HepG2 (cell line): ENCODE measurements around the gene ZNF547. TPM values are rescaled to one million over a fixed set of nuclear protein-coding genes. Genes with fewer than 3 reads are reported as not detected.

Experiments used
- ARNT2 ChIP-seq: sonication (generic); formaldehyde crosslinking; IDR thresholded peaks from 2 replicates; pipeline ENCODE4 v1.8.0; 2022; ENCODE audit warnings: mild to moderate bottlenecking, low read depth, missing genetic modification reagents, moderate library complexity
- ELF1 ChIP-seq: sonication (generic); formaldehyde crosslinking; IDR thresholded peaks from 2 replicates; pipeline ENCODE4 v1.4.0; 2020; ENCODE audit warnings: missing genetic modification reagents
- HNRNPLL ChIP-seq: fragments of 200-400 bp; formaldehyde crosslinking; IDR thresholded peaks from 2 replicates; pipeline ENCODE4 v1.6.1; 2017; ENCODE audit warnings: mild to moderate bottlenecking, low read depth, low read length; ENCODE audit not compliant: poor library complexity, severe bottlenecking
- IKZF1 ChIP-seq: fragments of 450-650 bp; IDR thresholded peaks from 2 replicates; pipeline ENCODE4 v1.7.1; 2016
- LBX2 ChIP-seq: sonication (generic); formaldehyde crosslinking; IDR thresholded peaks from 2 replicates; pipeline ENCODE4 v1.5.0; 2020; ENCODE audit warnings: missing genetic modification reagents, mild to moderate bottlenecking, borderline replicate concordance
- MAFG ChIP-seq: sonication (generic); formaldehyde crosslinking; IDR thresholded peaks from 2 replicates; pipeline ENCODE4 v1.5.1; 2020; ENCODE audit warnings: mild to moderate bottlenecking, missing genetic modification reagents
- MTF1 ChIP-seq: sonication (generic); formaldehyde crosslinking; IDR thresholded peaks from 2 replicates; pipeline ENCODE4 v1.5.0; 2020; ENCODE audit warnings: missing genetic modification reagents
- NFE2L1 ChIP-seq: sonication (generic); formaldehyde crosslinking; IDR thresholded peaks from 2 replicates; pipeline ENCODE4 v1.4.0; 2020; ENCODE audit warnings: missing genetic modification reagents, mild to moderate bottlenecking, borderline replicate concordance
- NFIB ChIP-seq: sonication (generic); formaldehyde crosslinking; IDR thresholded peaks from 2 replicates; pipeline ENCODE4 v1.9.0; 2021; ENCODE audit warnings: missing genetic modification reagents, mild to moderate bottlenecking, borderline replicate concordance
- POLR2AphosphoS2 ChIP-seq: IDR thresholded peaks from 2 replicates; pipeline ENCODE4 v1.6.1; 2011; ENCODE audit warnings: low read depth, low read length, improper control_type of control experiment
- PTBP1 ChIP-seq: fragments of 200-400 bp; formaldehyde crosslinking; IDR thresholded peaks from 2 replicates; pipeline ENCODE4 v1.6.1; 2018; ENCODE audit warnings: low read length, low read depth; ENCODE audit not compliant: poor library complexity, severe bottlenecking
- REPIN1 ChIP-seq: sonication (generic); formaldehyde crosslinking; IDR thresholded peaks from 2 replicates; pipeline ENCODE4 v1.8.0; 2022; ENCODE audit warnings: missing genetic modification reagents, low read depth, mild to moderate bottlenecking, borderline replicate concordance
- SAFB2 ChIP-seq: sonication (generic); formaldehyde crosslinking; IDR thresholded peaks from 2 replicates; pipeline ENCODE4 v1.5.1; 2020; ENCODE audit warnings: missing genetic modification reagents, low read depth, mild to moderate bottlenecking, borderline replicate concordance
- SKI ChIP-seq: fragments of 450-650 bp; IDR thresholded peaks from one replicate; pipeline ENCODE4 v1.6.1; 2018; ENCODE audit warnings: mild to moderate bottlenecking; ENCODE audit not compliant: partially characterized antibody
- THAP11 ChIP-seq: IDR thresholded peaks from 2 replicates; pipeline ENCODE4 v1.6.1; 2016; ENCODE audit warnings: missing biosample characterization, missing genetic modification reagents
- TRAFD1 ChIP-seq: sonication (generic); formaldehyde crosslinking; IDR thresholded peaks from 2 replicates; pipeline ENCODE4 v1.5.1; 2020; ENCODE audit warnings: missing genetic modification reagents, mild to moderate bottlenecking, borderline replicate concordance
- ZIK1 ChIP-seq: sonication (generic); formaldehyde crosslinking; IDR thresholded peaks from 2 replicates; pipeline ENCODE4 v1.5.0; 2020; ENCODE audit warnings: mild to moderate bottlenecking, low read depth, missing genetic modification reagents, borderline replicate concordance
- ZNF329 ChIP-seq: sonication (generic); formaldehyde crosslinking; IDR thresholded peaks from 2 replicates; pipeline ENCODE4 v1.9.0; 2021; ENCODE audit warnings: low read depth, mild to moderate bottlenecking, missing genetic modification reagents
- ZNF367 ChIP-seq: sonication (generic); formaldehyde crosslinking; IDR thresholded peaks from 2 replicates; pipeline ENCODE4 v1.4.0; 2020; ENCODE audit warnings: missing genetic modification reagents, borderline replicate concordance
- ZNF431 ChIP-seq: sonication (generic); formaldehyde crosslinking; IDR thresholded peaks from 2 replicates; pipeline ENCODE4 v1.9.0; 2022; ENCODE audit warnings: missing genetic modification reagents, low read depth, mild to moderate bottlenecking, borderline replicate concordance
- ZNF577 ChIP-seq: sonication (generic); formaldehyde crosslinking; IDR thresholded peaks from 2 replicates; pipeline ENCODE4 v1.4.0; 2020; ENCODE audit warnings: mild to moderate bottlenecking, low read depth, missing genetic modification reagents, borderline replicate concordance
- ZNF598 ChIP-seq: sonication (generic); formaldehyde crosslinking; IDR thresholded peaks from 2 replicates; pipeline ENCODE4 v1.5.1; 2020; ENCODE audit warnings: mild to moderate bottlenecking, missing genetic modification reagents, borderline replicate concordance
- ZNF644 ChIP-seq: IDR thresholded peaks from 2 replicates; pipeline ENCODE4 v1.6.1; 2016; ENCODE audit warnings: low read depth
- ZNF720 ChIP-seq: sonication (generic); formaldehyde crosslinking; IDR thresholded peaks from 2 replicates; pipeline ENCODE4 v1.4.0; 2020; ENCODE audit warnings: missing genetic modification reagents
- polyA plus RNA-seq, 8 experiments: library from polyadenylated mRNA; depleted of rRNA in 3 of 8; stranded (reverse) in 7 of 8; unstranded in 1 of 8; fragments of >200 nt; fragmentation: Illumina TruSeq in 4 of 8; extraction: Trizol in 4 of 8; gene quantifications; 2 replicates each; pipeline versions ENCODE4 v1.2.1 to v1.2.3, GENCODE V29; 2011 to 2016; ENCODE audit warnings: low read depth in 4 of 8, missing spikeins in 1 of 8, mixed read lengths in 1 of 8; ENCODE audit not compliant: insufficient read depth in 1 of 8
- total RNA-seq, 5 experiments: library from RNA; depleted of rRNA; stranded (reverse); fragments of >200 nt; fragmentation: Illumina TruSeq; extraction: Trizol; gene quantifications; 2 replicates each; pipeline ENCODE4 v1.2.3, GENCODE V29; 2016; ENCODE audit warnings: low read depth in 1 of 5

ZNF547 gene
- total and polyA plus RNA-seq, 2 of the 13 experiments (the other 11 are each of a cell fraction or from before 2014, with no cell fraction given), result 2.0 to 2.6 TPM

- no peak for TF ChIP-seq REPIN1 (CRISPR knock-in tag)
- TF ChIP-seq ZNF329 (CRISPR knock-in tag), result no peak
- TF ChIP-seq ZNF598, result no peak
- no peak for TF ChIP-seq ZNF431 (CRISPR knock-in tag)
- TF ChIP-seq ZNF367 (CRISPR knock-in tag), result no peak
- TF ChIP-seq ZNF577 (CRISPR knock-in tag), result no peak
- peak; percentile 68 for TF ChIP-seq HNRNPLL
- no peak for TF ChIP-seq IKZF1
- TF ChIP-seq LBX2, result no peak
- no peak for TF ChIP-seq PTBP1
- peak; percentile 38; the same call in 1 of the 2 replicates for TF ChIP-seq ZIK1 (CRISPR knock-in tag)
- TF ChIP-seq ZNF644 (CRISPR knock-in tag), result no peak
- no peak for TF ChIP-seq SKI
- no peak; the same call in 1 of the 2 replicates for TF ChIP-seq POLR2AphosphoS2
- TF ChIP-seq NFIB, result no peak
- no peak for TF ChIP-seq SAFB2 (CRISPR knock-in tag)
- no peak for TF ChIP-seq TRAFD1
- no peak for TF ChIP-seq ZNF720 (CRISPR knock-in tag)
- no peak for TF ChIP-seq MAFG (CRISPR knock-in tag)
- TF ChIP-seq THAP11 (CRISPR knock-in tag), result peak; percentile 99
- TF ChIP-seq MTF1 (CRISPR knock-in tag), result no peak
- no peak for TF ChIP-seq NFE2L1 (CRISPR knock-in tag)
- peak; percentile 97 for TF ChIP-seq ELF1 (CRISPR knock-in tag)
- TF ChIP-seq ARNT2 (CRISPR knock-in tag), result 0 out of 2 replicates have a peak, but pooled peaks have one; percentile 43
Observed at GRCh38 chr19:57389730-57390598, 26.6 kb downstream of the ZNF547 start, which contains the start of gene ZNF548 (continued).
